Caco-2 (cell line): ENCODE measurements around the gene SERPINB7. TPM values are rescaled to one million over a fixed set of nuclear protein-coding genes. Genes with fewer than 3 reads are reported as not detected.

ENCODE experiments used
- BruUV-seq: library from RNA; stranded (reverse); fragments of 400-500 nt; replicated peaks from 2 replicates; lab custom pipeline; 2021; lab: Mats Ljungman, UMichigan
- CTCF ChIA-PET: fragments of 300-600 bp; sonication (Branson Sonifier 250); formaldehyde crosslinking; loops from one replicate; lab custom pipeline; 2022; ENCODE audit warnings: antibody characterized with exemption; lab: Charles Lee
- POLR2A ChIA-PET: fragments of 300-600 bp; sonication (Branson Sonifier 250); formaldehyde crosslinking; loops from one replicate; lab custom pipeline; 2022; ENCODE audit warnings: antibody characterized with exemption; lab: Charles Lee
- DNase-seq, 2 experiments: peaks; one replicate each; pipeline versions ENCODE4 v3.0.0 to v3.0.0-alpha.2; 2020 to 2022
- H3K27me3 ChIP-seq: replicated peaks from 2 replicates; pipeline ENCODE4 v1.6.0; 2011; ENCODE audit warnings: low read length; ENCODE audit not compliant: control insufficient read depth, insufficient read depth
- H3K36me3 ChIP-seq: 2 replicates; pipeline ENCODE4 v1.5.1; 2011; ENCODE audit warnings: low read length; ENCODE audit not compliant: control insufficient read depth, insufficient read depth
- H3K4me1 ChIP-seq: fragments of 250-450 bp; sonication (Bioruptor Pico); 2 replicates; pipeline ENCODE4 v1.5.1; 2020; ENCODE audit warnings: mild to moderate bottlenecking
- H3K4me3 ChIP-seq: 2 replicates; pipeline ENCODE4 v1.5.1; 2011; ENCODE audit warnings: low read depth, mild to moderate bottlenecking, control low read depth, low read length
- H3K9me3 ChIP-seq: fragments of 250-450 bp; sonication (Bioruptor Pico); 2 replicates; pipeline ENCODE4 v1.5.1; 2020; ENCODE audit warnings: mild to moderate bottlenecking, moderate library complexity
- H3K27ac Mint-ChIP-seq: one replicate; pipeline ENCODE4 v1.8.0; 2022; ENCODE audit warnings: mixed read lengths; ENCODE audit not compliant: unreplicated experiment
- H3K27me3 Mint-ChIP-seq: one replicate; pipeline ENCODE4 v1.8.0; 2022; ENCODE audit warnings: mixed read lengths; ENCODE audit not compliant: insufficient read depth, unreplicated experiment
- H3K36me3 Mint-ChIP-seq: one replicate; pipeline ENCODE4 v1.8.0; 2022; ENCODE audit warnings: mild to moderate bottlenecking, mixed read lengths; ENCODE audit not compliant: insufficient read depth, unreplicated experiment
- H3K4me1 Mint-ChIP-seq: one replicate; pipeline ENCODE4 v1.8.0; 2022; ENCODE audit warnings: low read depth, mixed read lengths; ENCODE audit not compliant: unreplicated experiment
- H3K4me3 Mint-ChIP-seq: one replicate; pipeline ENCODE4 v1.8.0; 2022; ENCODE audit warnings: mild to moderate bottlenecking, moderate library complexity, mixed read lengths; ENCODE audit not compliant: unreplicated experiment
- H3K9me3 Mint-ChIP-seq: one replicate; pipeline ENCODE4 v1.8.0; 2022; ENCODE audit warnings: mixed read lengths; ENCODE audit not compliant: unreplicated experiment
- CTCF ChIP-seq, 2 experiments: fragments of 200-600 bp in 1 of 2; IDR thresholded peaks; 1 replicate in 1 of 2; 2 replicates in 1 of 2; pipeline versions ENCODE4 v1.5.1 to v1.8.0; 2011 to 2022; ENCODE audit warnings: antibody characterized with exemption in 1 of 2, control low read depth in 1 of 2, inconsistent platforms in 1 of 2, low read depth in 1 of 2, low read length in 1 of 2, mild to moderate bottlenecking in 1 of 2, moderate library complexity in 1 of 2; ENCODE audit not compliant: insufficient read depth in 1 of 2, severe bottlenecking in 1 of 2, unreplicated experiment in 1 of 2
- intact Hi-C: fragments of 100-400 bp; cut with micrococcal nuclease; formaldehyde crosslinking; loops from one replicate; pipeline ENCODE4 v1.10.0; 2022; ENCODE audit not compliant: unreplicated experiment
- total RNA-seq: library from RNA; stranded (reverse); gene quantifications from 2 replicates; pipeline ENCODE4 v1.2.3, GENCODE V29; 2022

The SERPINB7 gene
- total RNA-seq, 1 experiment from 2014 or later = not detected

DNA sequence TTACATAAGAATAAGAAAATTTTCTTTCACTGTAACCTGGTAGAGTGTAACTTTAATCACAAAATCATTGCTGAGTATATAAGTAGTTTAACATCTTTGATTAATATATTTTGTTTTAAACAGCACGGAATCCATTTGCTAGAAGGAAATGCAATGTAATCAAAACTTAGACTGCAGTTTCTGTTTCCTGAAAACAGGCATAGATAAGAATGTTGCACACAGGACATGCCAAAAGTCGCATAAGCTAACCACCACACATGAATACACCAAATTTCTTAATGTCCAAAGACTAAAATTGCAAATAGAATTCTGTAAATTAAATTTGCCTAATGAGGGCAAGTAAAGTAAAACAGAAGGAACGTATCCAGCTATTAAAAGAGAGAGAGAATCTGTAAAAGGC, 61.2 kb downstream of the SERPINB7 start:
- no peaks in the 10 kb centered on the region for H3K36me3 ChIP-seq
- peaks cover 3% of the 10 kb centered on the region for H3K27me3 Mint-ChIP-seq
- intact Hi-C loops = no loop called here
- no peaks in the 10 kb centered on the region for H3K4me1 ChIP-seq
- CTCF ChIA-PET = no interaction called here
- no peaks in the 10 kb centered on the region for H3K4me1 Mint-ChIP-seq
- POLR2A ChIA-PET = no interaction called here
- H3K36me3 Mint-ChIP-seq = no peaks in the 10 kb centered on the region
- no peaks in the 10 kb centered on the region for H3K27me3 ChIP-seq
- H3K9me3 ChIP-seq = no peaks in the 10 kb centered on the region
- no peak overlapping the region for H3K4me3 Mint-ChIP-seq
- no peak for TF ChIP-seq CTCF (IDR thresholded peaks at IDR 0.05; ENCODE audit: insufficient read depth in 1 of 2, low read depth in 1 of 2, low read length in 1 of 2, severe bottlenecking in 1 of 2, unreplicated experiment in 1 of 2)
- no TSS peak for BruUV-seq
- no peak overlapping the region for H3K27ac Mint-ChIP-seq
- DNase-seq = no peak
- no peak overlapping the region for H3K4me3 ChIP-seq
- no peaks in the 10 kb centered on the region for H3K9me3 Mint-ChIP-seq

DNA sequence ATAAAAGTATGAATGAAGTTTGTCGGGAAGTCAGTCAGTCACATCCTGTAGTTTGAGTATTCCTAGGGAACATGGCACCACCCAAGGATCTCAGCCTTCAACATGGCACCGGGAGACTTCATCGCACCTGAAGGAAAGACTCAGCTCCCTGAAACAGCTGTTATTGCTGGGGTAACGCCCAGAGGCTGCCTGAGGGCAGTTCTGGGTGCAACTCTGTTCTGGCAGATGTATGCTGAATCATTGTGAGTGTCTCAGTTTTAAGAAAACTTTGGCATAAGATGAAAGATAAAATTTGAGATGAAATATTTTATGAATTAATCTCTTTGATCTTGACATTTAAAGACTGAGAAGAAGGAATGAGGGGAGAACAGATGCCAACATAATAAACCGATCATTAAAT, 62.4 kb downstream of the SERPINB7 start:
- Histone ChIP-seq H3K4me3 (no peak overlapping the region), H3K4me1 (no peaks in the 10 kb centered on the region), H3K9me3 (no peaks in the 10 kb centered on the region), H3K36me3 (no peaks in the 10 kb centered on the region), H3K27me3 (no peaks in the 10 kb centered on the region)
- no TSS peak for BruUV-seq
- no peak for TF ChIP-seq CTCF (IDR thresholded peaks at IDR 0.05; ENCODE audit: insufficient read depth in 1 of 2, low read depth in 1 of 2, low read length in 1 of 2, severe bottlenecking in 1 of 2, unreplicated experiment in 1 of 2)
- H3K4me3 Mint-ChIP-seq = no peak overlapping the region
- POLR2A ChIA-PET = no interaction called here
- CTCF ChIA-PET = no interaction called here
- H3K27ac Mint-ChIP-seq = no peak overlapping the region
- no peaks in the 10 kb centered on the region for H3K36me3 Mint-ChIP-seq
- no peaks in the 10 kb centered on the region for H3K9me3 Mint-ChIP-seq
- no peaks in the 10 kb centered on the region for H3K4me1 Mint-ChIP-seq
- no peaks in the 10 kb centered on the region for H3K27me3 Mint-ChIP-seq
- no peak for DNase-seq
- intact Hi-C loops = no loop called here

DNA sequence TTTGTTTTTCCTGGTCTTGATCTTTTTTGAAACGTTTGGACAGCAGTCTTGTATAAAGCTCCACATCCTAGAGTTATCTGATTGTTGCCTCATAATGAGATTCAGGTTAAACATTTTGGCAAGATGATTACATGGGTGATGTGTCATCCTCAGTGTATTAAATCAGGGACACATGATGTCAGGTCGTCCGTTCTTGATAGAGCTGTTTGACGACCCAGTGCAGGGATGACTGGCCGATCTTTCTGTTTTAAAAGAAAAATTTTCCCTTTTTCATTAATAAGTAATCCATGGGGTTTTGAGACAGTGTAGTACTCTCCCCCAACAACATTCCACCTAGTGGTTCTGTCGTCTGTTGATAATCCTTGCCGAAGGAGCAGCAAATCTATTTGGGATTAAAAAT, 67.8 kb downstream of the SERPINB7 start:
- no peaks in the 10 kb centered on the region for H3K9me3 ChIP-seq
- no peaks in the 10 kb centered on the region for H3K4me1 ChIP-seq
- CTCF ChIA-PET = interaction anchor here (1.4 kb wide), 1 partner anchor 332 kb away, joined by 4 read pairs; no protein-coding TSS in a partner anchor
- no peaks in the 10 kb centered on the region for H3K27me3 Mint-ChIP-seq
- H3K36me3 Mint-ChIP-seq = no peaks in the 10 kb centered on the region
- H3K4me1 Mint-ChIP-seq = no peaks in the 10 kb centered on the region
- no peak for TF ChIP-seq CTCF (IDR thresholded peaks at IDR 0.05; ENCODE audit: insufficient read depth in 1 of 2, low read depth in 1 of 2, low read length in 1 of 2, severe bottlenecking in 1 of 2, unreplicated experiment in 1 of 2)
- H3K36me3 ChIP-seq = no peaks in the 10 kb centered on the region
- no peak overlapping the region for H3K27ac Mint-ChIP-seq
- no peaks in the 10 kb centered on the region for H3K9me3 Mint-ChIP-seq
- intact Hi-C loops = no loop called here
- no peak overlapping the region for H3K4me3 Mint-ChIP-seq
- no peak overlapping the region for H3K4me3 ChIP-seq
- DNase-seq = no peak
- BruUV-seq = no TSS peak
- POLR2A ChIA-PET = no interaction called here
- no peaks in the 10 kb centered on the region for H3K27me3 ChIP-seq
